HG02943 (cell line): ENCODE measurements around the gene RRP12.
"Not testable (repeated sequence)": the region's sequence is repeated elsewhere in the genome, so short reads cannot be mapped to it uniquely, and the experiment has no call there.

Experiments
- ATAC-seq: cut with Tn5 transposase; IDR thresholded peaks from one replicate; pipeline ENCODE4 v1.9.1; 2021; ENCODE audit warnings: mild to moderate bottlenecking, low read depth, moderate library complexity; ENCODE audit not compliant: unreplicated experiment

RRP12 gene

DNA sequence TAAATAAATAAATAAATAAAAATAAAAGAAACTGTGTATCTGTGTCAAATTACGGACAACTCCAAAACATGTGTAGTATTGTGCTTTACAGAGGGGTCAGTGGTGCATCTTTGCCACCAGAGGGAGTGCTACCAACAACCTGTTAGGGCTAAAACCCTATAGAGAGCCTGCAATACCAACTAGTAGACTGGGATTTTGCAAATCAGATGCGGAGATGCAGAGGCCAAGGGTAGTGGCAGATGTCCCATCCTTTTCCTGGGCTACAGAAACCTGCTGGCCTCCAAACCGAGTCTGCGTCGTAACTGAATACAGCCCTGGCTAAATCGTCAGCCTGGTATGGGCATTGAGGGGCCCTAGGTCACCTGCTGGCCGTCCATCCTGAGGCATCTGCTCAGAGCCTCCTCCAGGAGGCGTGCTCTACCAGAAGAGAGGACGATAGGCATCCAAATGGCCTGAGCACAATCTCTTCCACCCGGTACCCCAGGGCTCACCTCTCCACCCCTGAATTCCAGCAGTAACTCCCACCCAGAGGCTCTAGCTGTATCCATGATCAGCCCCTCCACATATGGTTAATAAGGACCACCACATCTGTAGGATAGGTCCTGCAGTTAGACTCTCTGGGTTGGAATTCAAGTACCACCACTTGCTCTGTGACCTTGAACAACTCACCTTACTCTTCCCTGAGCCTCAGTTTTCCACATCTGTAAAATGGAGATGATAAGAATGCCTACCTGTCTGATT is 6.2 kb upstream of the RRP12 start:
- peak; percentile 89 for ATAC-seq

DNA sequence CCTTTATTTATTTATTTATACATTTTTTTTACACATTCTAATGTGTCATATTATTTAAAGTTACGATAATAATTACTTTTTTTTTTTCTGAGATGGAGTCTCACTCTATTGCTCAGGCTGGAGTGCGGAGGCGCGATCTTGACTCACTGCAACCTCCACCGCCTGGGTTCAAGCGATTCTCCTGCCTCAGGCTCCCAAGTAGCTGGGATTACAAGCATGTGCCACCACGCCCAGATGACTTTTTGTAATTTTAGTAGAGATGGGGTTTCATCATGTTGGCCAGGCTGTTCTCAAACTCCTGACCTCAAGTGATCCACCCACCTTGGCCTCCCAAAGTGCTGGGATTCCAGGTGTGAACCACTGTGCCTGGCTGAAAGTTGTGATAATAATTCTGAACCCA is 5.3 kb upstream of the RRP12 start:
- not testable (repeated sequence) for ATAC-seq

DNA sequence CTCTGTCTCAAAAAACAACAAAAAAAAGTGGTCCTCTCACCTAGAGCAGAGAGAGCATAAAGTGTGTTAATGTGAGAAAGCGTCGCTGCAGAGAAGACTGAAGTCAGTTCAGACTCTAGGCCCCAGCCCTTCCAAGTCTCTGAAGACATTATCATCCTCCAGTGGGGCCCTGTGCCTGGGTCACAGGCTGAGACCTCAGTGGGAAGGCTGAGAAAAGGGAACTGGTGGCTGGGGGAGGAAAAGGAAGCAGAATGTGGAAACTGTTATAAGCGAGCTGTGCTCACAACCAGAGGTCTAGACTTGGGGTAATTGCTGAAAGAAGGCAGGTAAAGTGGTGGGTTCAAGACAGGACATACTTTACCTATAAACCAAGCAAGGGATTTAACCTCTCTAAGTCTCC is 4.9 kb upstream of the RRP12 start:
- no peak for ATAC-seq

DNA sequence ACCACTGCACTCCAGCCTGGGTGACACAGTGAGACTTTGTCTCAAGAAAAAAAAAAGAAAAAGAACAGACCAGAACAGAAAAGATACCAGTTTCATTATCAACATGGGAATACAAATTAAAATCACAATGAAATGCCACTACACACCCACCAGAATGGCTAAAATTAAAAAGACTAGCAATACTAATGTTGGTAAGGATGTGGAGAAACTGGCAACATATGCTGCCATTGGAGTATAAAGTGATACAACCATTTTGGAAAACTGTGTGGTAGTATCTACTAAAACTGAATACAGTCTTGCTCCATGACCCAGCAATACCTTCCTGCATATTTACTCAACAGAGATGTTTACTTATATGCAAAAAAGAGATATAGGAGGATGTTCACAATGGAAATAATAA is 2.9 kb upstream of the RRP12 start:
- ATAC-seq, result no peak

DNA sequence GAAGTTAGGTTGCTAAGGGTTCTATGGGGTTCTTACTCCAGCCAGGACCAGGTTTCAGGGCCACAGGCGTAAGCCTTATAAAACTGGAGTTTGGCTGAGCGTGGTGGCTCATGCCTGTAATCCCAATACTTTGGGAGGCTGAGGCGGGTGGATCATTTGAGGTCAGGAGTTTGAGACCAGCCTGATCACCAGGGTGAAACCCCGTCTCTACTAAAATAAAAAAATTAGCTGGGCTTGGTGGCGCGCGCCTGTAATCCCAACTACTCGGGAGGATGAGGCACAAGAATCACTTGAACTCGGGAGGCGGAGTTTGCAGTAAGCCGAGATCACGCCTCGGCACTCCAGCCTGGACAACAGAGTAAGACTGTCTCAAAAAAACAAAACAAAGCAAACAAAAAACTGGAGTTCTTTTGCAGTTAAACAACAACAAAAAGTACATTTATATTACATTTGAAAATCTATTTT is 347 bp upstream of the RRP12 start:
- ATAC-seq, result no peak

DNA sequence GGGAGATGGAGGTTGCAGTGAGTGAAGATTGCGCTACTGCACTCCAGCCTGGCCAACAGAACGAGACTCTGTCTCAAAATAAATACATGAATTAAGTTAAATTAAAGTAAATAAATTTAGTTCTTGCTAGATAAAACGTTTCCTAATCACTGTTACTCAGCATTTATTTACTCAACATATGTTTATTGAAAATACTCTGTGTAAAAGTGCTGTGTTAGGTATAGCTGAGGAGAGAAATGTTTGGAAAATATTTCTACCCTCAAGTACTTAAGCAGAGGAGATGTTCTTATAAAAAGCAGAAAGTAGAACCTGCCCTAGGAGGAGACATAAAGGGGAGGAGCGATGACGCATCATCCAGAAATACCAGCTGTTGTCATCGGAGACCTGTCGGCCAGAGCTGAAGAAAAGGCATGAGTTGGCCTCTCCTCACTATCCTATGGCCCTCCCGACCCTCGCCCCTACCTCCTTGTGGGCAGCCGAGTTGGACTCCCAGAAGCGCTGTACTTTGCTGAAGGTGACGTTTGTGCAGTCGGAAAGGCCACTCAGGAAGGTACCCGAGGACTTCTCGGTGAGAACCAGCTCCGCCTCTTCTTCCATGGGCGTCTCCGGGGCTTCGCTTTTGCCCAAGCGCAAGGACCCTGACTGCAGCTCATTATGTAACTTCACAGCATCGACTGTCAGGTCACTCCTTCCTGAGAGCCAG is 1.1 kb downstream of the RRP12 start:
- ATAC-seq, result no peak

DNA sequence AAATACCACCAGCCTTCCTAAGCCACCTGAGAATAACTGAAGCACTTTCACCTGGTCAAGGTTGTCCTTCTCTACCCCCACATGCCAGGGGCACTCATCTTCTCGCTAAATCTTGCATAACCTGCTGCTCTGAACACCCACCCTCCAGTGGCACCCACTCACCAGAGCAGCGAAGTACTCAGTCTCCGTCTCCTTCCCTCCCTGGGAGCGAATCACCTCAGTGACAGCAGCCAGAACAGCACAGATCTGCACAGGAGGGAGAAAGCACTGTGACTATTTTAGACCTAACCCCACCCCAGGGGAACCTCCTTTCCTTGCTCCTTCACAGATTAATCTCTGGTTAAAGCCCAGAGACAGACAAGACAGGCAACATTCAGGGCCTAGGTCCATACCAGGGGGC is 5.1 kb downstream of the RRP12 start:
- no peak for ATAC-seq

DNA sequence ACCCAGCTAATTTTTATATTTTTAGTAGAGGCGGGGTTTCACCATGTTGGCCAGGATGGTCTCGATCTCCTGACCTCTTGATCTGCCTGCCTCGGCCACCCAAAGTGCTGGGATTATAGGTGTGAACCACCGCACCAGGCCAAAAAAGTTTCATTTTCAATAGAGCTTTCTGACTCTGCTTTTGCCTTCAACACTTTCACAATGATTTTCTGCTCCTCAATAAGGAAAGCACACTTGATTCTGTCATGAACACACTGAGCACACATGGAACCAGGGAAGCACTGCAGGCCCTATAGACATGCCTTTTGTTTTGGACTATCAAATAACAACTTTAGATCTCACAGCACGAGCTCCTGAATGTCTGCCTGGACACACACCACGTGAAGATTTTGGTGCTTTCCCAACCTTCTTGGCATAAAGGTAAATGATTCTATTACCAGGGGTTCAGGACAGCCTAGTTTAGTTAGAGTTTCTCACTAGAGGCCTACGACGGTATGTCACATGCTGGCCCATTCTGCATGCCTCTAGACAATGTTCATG is 8.0 kb downstream of the RRP12 start:
- no peak for ATAC-seq

DNA sequence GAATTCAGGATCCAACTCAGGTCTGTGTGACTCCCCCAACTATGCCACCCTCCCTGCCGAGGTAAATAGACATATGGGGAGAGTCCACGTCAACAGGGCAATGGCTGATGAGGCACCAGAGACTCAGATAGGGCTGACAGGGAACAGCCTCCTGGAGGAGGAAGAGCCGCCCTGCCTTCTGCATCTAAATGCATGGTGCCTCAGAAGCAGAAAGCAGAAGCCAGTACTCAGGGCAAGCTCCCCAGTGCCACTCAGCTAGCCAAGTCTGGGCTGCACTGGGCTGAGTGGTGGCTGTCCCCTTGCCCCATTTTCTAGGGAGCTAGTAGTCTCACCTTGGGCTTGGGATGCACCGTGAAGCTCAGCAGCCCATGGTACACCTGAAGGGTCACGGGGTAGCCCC is 11.0 kb downstream of the RRP12 start:
- no peak for ATAC-seq

DNA sequence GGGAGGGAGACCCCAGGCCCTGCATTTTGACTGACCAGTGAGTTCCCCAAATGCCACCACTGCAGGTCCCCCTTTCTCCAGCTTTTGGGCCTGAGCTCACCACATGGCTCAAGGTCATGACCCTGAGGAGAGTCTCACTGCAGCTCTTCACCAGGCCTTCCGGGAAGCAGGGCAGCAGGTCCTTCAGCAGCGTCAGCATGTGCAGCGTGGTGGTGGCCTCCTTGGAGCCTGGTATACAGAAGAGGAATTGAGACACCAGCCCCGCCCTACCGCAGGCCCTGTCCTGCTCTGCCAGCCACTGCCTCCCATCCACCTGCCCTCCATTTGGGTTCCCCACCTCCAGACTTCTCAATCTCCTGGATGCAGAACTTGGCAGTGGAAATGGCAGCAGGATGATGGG is 13.0 kb downstream of the RRP12 start:
- ATAC-seq, result no peak

DNA sequence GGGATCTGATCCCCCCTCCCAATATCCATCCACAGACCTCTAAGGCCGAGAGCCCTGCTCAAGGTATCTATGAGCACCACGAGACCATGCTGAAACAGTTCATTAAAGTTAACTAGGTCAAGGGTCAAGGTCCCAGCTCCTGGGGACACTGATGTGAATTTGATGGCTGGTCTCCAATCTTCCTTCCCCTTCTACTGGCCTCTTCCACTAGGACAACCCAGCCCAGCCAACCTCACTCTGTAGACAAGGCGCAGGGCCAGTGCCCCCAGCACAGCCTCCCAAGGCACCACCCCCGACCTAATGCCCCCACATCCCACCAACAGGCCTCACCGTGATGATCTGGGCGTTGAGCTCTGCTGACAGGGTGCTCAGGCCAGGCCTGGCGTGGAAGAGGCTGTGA is 15.6 kb downstream of the RRP12 start:
- ATAC-seq, result no peak

DNA sequence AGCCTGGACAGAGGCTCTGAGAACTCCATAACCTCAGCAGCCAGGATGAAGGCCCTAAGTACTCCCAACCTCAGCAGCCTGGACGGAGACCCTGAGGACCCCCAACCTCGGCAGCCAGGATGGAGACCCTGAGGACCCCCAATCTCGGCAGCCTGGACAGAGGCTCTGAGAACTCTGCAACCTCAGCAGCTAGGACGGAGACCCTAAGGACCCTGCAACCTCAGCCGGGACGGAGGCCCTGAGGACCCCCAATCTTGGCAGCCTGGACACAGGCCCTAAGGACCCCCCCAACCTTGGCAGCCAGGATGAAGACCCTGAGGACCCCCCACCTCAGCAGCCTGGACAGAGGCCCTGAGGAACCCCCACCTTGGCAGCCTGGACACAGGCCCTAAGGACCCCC is 16.5 kb downstream of the RRP12 start:
- no peak for ATAC-seq

DNA sequence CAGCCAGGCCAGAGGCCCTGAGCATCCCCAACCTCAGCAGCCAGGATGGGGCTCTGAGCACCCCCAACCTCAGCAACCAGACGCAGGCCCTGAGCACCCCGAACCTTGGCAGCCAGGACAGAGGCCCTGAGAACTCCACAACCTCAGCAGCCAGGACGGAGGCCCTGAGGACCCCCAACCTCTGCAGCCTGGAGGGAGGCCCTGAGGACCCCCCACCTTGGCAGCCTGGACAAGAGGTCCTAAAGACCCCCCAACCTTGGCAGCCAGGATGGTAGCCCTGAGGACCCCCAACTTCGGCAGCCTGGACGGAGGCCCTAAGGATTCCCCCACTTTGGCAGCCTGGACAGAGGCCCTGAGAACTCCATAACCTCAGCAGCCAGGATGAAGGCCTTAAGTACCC is 17.0 kb downstream of the RRP12 start:
- no peak for ATAC-seq

DNA sequence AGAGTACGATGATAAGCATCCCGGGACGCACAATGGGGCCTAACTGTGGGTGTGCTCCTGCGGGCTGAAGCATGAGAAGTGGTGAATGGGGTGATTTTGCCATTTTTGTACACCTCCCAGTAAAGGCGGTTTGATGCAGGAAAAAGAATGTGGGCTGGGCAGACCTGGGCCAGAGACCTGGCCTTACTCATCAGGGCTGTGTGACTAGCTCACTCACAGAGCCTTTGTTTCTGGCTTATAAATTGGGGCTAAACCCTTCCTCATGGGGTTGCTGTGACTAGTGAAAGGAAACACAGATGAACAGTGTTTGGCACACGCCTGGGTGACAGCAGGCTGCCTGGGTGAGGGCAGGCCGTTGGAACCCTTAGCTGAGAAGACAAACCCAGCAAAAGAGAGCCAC is 18.0 kb downstream of the RRP12 start:
- ATAC-seq, result no peak

DNA sequence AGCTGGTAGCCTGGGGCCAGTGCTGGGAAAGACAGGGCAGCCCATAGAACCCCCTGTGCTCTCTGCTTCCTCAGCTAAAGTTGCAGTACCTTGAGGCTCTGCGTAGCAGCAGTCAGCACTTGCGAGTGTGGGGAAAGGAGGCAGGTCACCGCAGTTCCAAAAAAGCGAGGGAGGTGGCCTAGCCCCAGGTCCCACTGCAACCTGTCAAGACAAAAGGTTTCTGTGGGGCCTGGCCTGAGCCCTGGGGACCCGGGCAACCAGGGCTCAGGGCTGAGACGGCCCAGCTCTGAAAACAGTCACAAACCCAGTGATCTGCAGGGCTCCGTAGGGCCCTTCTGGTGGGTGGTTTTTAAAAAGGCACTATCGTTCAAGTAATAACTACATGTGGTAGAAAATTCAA is 19.5 kb downstream of the RRP12 start:
- ATAC-seq, result no peak

DNA sequence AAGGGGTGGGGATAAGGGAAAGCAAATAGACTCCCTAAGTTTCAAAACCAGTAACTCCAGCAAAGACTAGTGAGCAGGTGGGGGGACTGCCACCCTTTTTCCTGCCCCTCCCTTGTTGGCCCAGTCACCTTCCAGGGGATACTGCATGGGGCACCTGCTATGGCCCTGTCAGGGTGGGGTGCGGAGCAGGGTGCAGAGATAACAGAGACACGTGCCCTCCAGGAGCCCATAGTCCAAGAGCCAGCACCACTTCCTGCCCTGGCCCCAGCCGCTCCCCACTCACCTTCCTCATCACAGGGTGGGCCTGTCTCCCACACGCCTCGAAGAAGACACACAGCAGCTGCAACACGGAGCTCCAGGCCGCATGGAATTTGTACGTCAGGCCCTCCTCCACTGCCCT is 20.6 kb downstream of the RRP12 start:
- no peak for ATAC-seq

DNA sequence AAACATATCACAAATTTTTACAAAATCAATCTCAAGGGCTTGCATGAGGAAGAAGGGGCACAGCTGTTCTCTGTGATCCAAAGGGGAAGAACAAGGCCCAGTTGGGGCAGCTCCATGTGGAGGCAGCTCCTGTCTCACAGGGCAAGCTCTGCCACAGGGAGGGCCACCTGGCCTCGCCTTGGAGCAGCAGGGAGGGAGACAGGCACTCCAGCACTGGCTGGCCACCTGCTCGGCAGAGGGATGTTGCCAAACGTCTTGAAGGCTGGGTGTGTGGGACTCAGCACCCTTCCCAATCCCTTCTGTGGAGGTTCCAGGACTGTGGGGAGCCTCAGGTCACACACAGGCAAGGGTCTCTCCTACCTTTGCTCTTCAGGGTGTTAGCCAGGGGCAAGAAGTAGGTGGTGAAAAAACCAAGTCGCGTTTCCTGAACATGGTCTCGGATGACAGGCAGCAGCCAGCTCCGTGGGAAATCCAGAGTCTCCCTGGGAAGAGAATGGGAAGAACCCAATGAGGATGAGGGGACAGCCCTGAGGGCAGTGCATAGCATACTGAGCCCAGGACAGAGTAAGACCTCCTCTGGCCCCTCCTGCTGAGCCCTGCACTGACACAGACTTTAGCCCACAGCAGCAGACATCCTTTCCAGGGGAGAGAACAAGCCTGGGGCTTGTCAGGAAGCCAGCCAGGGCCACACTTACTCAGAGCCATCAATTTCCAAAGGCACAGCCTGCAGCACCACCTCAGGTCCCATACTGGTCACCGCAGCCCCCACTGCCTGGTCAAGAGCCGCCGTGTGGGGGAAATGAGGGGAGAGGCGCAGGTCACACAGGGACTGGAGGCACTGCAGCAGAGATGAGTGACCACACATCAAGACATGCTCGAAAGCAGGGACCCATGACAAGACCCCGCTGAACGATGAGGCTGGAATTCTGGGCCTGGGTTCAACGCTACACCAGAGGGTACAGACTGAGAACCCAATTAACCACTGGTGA is 21.9 kb downstream of the RRP12 start:
- ATAC-seq, result no peak

DNA sequence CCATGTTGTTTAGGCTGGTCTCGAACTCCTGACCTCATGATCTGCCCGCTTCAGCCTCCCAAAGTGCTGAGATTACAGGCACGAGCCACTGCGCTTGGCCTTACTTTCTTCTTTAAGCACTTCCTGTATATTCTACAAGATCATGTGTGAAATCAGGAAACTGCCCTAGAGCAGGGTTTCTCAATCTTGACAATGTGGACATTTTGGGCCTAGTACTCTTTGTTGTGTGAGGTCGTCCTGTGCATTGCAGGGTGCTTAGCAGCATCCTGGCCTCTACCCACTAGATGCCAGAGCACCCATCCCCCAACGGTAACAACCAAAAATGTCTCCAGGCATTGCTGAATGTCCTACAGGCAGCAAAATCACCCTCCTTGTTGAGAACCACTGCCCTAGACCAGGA is 24.7 kb downstream of the RRP12 start:
- no peak for ATAC-seq

DNA sequence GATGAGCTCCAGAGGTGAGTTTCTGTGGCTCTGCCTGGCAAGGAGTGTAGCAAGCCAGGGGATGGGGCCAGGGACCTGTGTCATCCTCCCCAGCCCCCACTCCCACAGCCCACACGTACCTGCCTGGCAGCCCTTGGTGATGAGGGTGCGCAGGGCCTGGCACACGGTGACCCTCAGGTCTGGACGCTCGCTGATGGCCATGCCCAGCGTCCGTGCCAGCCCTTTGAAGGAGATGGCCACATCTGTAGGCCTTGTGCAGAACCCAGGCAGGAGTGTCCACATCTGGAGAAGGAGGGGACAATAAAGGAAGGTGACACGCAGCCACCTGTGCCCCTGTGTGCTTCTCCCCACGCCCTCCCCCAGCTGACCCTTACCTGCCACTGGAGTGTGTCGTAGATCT is 27.7 kb downstream of the RRP12 start:
- no peak for ATAC-seq

DNA sequence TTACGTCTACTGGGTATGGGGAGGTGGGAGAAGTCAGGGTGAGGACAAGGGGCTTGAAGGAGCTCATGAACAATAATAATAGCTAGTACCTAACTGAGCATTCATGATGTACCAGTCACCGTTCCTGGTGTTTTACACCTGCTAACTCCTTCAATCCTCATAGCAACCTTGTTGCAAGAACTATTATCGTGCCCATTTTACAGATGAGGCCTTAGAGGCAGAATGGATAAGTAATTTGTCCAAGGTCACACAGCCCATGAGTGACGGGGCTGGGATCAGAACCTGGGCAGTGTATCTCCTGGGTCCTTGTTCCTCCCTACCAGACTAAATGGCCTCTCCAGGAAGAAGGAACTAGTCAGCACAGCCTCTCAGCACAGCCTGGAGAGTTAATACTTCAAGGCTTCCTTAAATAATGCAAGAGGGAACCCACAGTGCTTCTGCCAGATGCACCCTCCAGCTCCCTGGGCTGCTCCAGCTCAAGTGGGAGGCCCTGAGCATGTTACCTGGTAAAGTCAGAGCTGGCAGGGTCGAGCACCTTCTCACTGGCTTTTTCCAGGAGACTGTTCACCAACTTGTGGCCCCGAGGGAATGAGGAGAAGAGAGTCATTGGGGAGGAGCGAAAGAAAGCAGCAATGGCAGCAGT is 28.8 kb downstream of the RRP12 start:
- no peak for ATAC-seq
